Lower lobe of right lung (tissue), 2 donors: ENCODE data around the gene NUF2. TPM values are rescaled to one million over a fixed set of nuclear protein-coding genes. Genes with fewer than 3 reads are reported as not detected.

Source experiments
- ATAC-seq, 2 donors: fragments of 200-7000 bp; cut with Tn5 transposase; one replicate each; pipeline ENCODE4 v1.9.1; 2020 to 2022; ENCODE audit warnings: mild to moderate bottlenecking in 2 of 2, moderate library complexity in 2 of 2
- DNase-seq: peaks from one replicate; pipeline ENCODE4 v3.0.0-alpha.2; 2020
- H3K27ac ChIP-seq: fragments of 200-600 bp; one replicate; pipeline ENCODE4 v1.8.0; 2022
- H3K27me3 ChIP-seq: fragments of 200-600 bp; one replicate; pipeline ENCODE4 v1.8.0; 2022; ENCODE audit warnings: low read depth
- H3K36me3 ChIP-seq: fragments of 200-600 bp; one replicate; pipeline ENCODE4 v1.8.0; 2022; ENCODE audit warnings: mild to moderate bottlenecking
- H3K4me1 ChIP-seq: fragments of 200-600 bp; one replicate; pipeline ENCODE4 v1.8.0; 2022
- H3K4me3 ChIP-seq: fragments of 200-600 bp; one replicate; pipeline ENCODE4 v1.8.0; 2022; ENCODE audit warnings: mild to moderate bottlenecking
- H3K9me3 ChIP-seq: fragments of 200-600 bp; one replicate; pipeline ENCODE4 v1.8.0; 2022
- intact Hi-C: fragments of 100-400 bp; cut with DNase I; formaldehyde crosslinking; loops from one replicate; pipeline ENCODE4 v1.11.0; 2022
- total RNA-seq: library from RNA; stranded (reverse); fragmentation: NEBNext Ultra II Directional; extraction: Animal tissue kit (Norgen Biotek cat#: 25700); gene quantifications from one replicate; pipeline ENCODE4 v1.2.1, GENCODE V29; 2021
- TF ChIP-seq, protein P1 (sequence below): fragments of 200-600 bp; IDR thresholded peaks from one replicate; pipeline ENCODE4 v1.8.0; 2022; ENCODE audit warnings: antibody characterized with exemption, mild to moderate bottlenecking
- donor health status: DM: no; HTN: yes; CAD: no; lungs with severe emphysema.

Gene NUF2
- total RNA-seq, 1 donor from 2014 or later, result 0.92 TPM

DNA sequence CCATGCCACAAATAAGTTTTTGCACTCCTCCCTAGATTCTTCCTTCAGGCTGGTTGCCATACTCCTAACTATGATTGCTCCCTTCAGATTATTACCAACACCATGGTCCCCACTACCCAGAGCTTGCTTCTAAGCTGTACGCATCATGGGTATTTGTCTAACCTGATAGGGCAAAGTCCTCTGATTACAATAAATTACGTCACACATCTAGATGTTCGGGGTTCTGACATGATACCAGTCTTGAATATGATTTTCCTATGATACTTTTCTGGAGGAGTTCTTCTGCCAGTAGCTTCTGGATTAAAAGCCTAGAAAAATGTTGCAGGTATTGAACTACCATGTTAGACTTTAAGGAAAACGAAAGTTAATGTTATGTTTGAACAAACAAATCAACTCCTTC lies 67.2 kb downstream of the NUF2 start:
- intact Hi-C loops, result no loop called here
- TF ChIP-seq, protein P1, sequence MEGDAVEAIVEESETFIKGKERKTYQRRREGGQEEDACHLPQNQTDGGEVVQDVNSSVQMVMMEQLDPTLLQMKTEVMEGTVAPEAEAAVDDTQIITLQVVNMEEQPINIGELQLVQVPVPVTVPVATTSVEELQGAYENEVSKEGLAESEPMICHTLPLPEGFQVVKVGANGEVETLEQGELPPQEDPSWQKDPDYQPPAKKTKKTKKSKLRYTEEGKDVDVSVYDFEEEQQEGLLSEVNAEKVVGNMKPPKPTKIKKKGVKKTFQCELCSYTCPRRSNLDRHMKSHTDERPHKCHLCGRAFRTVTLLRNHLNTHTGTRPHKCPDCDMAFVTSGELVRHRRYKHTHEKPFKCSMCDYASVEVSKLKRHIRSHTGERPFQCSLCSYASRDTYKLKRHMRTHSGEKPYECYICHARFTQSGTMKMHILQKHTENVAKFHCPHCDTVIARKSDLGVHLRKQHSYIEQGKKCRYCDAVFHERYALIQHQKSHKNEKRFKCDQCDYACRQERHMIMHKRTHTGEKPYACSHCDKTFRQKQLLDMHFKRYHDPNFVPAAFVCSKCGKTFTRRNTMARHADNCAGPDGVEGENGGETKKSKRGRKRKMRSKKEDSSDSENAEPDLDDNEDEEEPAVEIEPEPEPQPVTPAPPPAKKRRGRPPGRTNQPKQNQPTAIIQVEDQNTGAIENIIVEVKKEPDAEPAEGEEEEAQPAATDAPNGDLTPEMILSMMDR, result no peak
- Histone ChIP-seq H3K27me3 (no peaks in the 10 kb centered on the region), H3K4me1 (no peaks in the 10 kb centered on the region), H3K36me3 (no peaks in the 10 kb centered on the region), H3K9me3 (no peaks in the 10 kb centered on the region), H3K4me3 (no peak overlapping the region), H3K27ac (no peak overlapping the region)
- DNase-seq, result no peak
- no peak for ATAC-seq

DNA sequence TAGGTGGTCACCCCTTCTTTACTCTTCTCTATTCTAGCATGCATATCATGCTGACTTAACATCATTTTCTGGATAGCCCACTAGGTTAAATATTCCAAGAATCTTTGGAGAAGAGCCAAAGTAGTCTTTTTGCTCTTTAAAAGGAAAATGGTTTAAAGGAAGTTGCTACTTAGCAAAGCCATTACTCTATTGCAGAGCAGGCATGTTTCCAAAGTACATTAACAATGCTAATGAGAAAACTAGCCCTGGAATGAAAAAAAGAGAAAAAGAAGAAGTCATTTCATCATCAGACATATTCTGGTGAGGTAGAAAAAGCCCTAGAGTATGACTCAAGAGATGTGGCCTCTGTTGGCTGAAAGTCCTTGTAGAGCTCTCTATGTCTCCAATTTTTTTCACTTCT lies 74.0 kb downstream of the NUF2 start:
- H3K27ac ChIP-seq, result no peak overlapping the region
- H3K36me3 ChIP-seq, result no peaks in the 10 kb centered on the region
- no peaks in the 10 kb centered on the region for H3K9me3 ChIP-seq
- H3K27me3 ChIP-seq, result no peaks in the 10 kb centered on the region
- intact Hi-C loops, result no loop called here
- ATAC-seq, result no peak
- DNase-seq, result no peak
- TF ChIP-seq, protein P1, result no peak
- H3K4me3 ChIP-seq, result no peak overlapping the region
- no peaks in the 10 kb centered on the region for H3K4me1 ChIP-seq

DNA sequence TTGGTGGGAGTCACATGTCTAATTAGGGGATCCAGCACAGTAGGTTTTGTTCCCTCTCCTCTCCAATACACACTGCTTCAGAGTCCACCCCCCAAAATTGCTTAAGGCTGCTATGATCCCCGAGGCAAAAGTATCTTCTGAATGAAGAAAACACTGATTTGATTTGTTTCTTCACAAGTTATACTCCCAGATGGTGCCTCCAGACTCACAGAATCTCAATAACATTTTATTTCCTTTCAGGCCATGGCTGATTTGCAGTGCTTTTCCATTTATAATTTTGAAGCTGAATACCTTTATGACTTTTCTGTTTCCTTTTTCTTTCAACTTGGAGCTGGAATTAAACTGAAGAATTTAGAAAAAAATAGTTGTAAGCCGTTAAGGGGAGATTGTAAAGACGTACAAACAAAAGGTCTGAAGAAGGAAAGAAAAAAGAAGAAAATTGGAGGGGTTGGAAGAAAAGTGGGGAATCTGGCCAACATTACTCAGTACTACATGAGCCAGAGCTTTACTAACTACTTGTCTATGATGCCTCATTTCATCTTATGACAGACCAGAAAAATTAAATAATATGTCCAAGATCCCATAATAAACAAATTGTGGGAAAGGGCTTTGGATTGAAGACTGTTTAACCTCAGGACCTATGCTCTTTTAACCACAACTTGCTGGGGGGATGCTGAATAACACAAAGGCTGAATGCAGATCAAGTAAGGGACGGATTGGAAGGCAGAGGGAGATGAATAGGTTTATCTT lies 75.9 kb downstream of the NUF2 start:
- H3K36me3 ChIP-seq, result no peaks in the 10 kb centered on the region
- H3K27ac ChIP-seq, result no peak overlapping the region
- ATAC-seq, result no peak
- intact Hi-C loops, result no loop called here
- H3K27me3 ChIP-seq, result no peaks in the 10 kb centered on the region
- no peak overlapping the region for H3K4me3 ChIP-seq
- H3K4me1 ChIP-seq, result no peaks in the 10 kb centered on the region
- DNase-seq, result no peak
- TF ChIP-seq, protein P1, result no peak
- H3K9me3 ChIP-seq, result no peaks in the 10 kb centered on the region

DNA sequence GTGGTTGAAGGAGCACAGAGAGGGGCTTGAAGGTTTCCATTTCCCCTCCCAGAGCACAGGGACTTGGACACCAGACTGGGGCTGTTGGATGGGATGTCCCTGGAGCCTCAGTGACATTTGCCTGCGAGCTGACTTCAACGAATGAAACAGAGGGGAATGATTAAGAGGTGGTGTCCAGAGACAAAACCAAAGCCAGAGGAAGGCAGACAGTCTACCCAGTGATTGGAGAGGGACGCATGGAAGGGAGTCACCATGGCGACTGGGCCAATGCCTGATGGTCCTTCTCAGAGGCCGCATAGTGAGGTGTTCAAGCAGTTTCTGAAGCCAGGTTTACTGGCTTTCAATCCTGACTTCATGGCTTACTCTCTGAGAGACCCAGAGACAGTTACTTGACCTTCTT lies 77.2 kb downstream of the NUF2 start:
- H3K27ac ChIP-seq, result no peak overlapping the region
- ATAC-seq (no peak), DNase-seq (no peak)
- H3K36me3 ChIP-seq, result no peaks in the 10 kb centered on the region
- TF ChIP-seq, protein P1, result no peak
- no peaks in the 10 kb centered on the region for H3K9me3 ChIP-seq
- H3K27me3 ChIP-seq, result no peaks in the 10 kb centered on the region
- intact Hi-C loops, result no loop called here
- H3K4me1 ChIP-seq, result no peaks in the 10 kb centered on the region
- no peak overlapping the region for H3K4me3 ChIP-seq

DNA sequence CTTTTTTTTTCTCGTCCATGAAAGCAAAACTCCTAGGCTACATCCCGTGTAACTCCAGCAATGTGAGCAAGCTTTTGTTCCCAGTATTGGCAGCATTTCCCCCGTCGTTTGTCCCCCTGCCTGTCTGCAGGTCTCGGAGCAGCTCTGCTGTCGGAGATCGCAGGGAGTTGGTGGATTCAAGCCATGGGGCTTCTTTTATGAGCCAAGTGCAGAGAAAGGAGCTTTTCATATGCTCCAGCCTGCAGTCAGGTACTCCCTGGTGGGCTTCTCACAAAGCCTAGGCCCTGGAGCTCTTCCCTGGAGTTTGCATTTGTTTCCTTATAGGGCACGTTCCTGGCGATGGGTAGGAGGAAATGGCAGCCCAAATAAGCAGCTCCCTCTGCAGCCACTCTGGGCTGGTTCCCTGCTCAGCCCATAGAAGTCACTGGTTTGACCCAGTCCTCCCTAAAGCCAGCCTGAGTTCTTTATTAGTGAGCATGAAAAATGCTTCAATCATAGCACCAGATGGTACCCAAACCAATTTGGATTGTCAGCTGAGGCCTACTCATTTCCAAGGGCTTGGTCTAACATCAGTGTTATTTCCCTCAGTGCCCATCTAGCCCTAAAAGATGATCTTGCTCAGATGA lies 78.3 kb downstream of the NUF2 start:
- TF ChIP-seq, protein P1, result no peak
- ATAC-seq (no peak), DNase-seq (no peak)
- no peaks in the 10 kb centered on the region for H3K4me1 ChIP-seq
- H3K4me3 ChIP-seq, result no peak overlapping the region
- H3K9me3 ChIP-seq, result no peaks in the 10 kb centered on the region
- H3K36me3 ChIP-seq, result no peaks in the 10 kb centered on the region
- intact Hi-C loops, result no loop called here
- no peak overlapping the region for H3K27ac ChIP-seq
- no peaks in the 10 kb centered on the region for H3K27me3 ChIP-seq
